Fibroblast of lung (primary cell): ENCODE data around the gene TIMM13.

Experiments
- CTCF ChIP-seq, 2 donors: IDR thresholded peaks in 1 of 2; conservative IDR thresholded peaks in 1 of 2; 1 replicate in 1 of 2; 2 replicates in 1 of 2; pipeline ENCODE4 v1.5.1; 2011 to 2012; ENCODE audit warnings: low read length in 2 of 2, control low read depth in 1 of 2, inconsistent platforms in 1 of 2, low read depth in 1 of 2, mild to moderate bottlenecking in 1 of 2
- EZH2 ChIP-seq: IDR thresholded peaks from 2 replicates; pipeline ENCODE4 v1.5.1; 2012; ENCODE audit warnings: low read length, control low read depth, mild to moderate bottlenecking; ENCODE audit errors: missing control alignments

GRCh38 chr19:2391118-2391725 lies 36.2 kb downstream of the TIMM13 start:
- TF ChIP-seq CTCF (conservative IDR thresholded peaks at IDR 0.05 in 1 of 2, IDR thresholded peaks at IDR 0.05 in 1 of 2; ENCODE audit: low read depth in 1 of 2, low read length in 2 of 2) (peak; percentile 79 to 85), EZH2 (no peak)
